ENCODE measurements around the gene ZBTB9.

GRCh38 chr6:33427585-33428223 lies 26.7 kb upstream of the ZBTB9 start:
- TF ChIP-seq, protein P1, sequence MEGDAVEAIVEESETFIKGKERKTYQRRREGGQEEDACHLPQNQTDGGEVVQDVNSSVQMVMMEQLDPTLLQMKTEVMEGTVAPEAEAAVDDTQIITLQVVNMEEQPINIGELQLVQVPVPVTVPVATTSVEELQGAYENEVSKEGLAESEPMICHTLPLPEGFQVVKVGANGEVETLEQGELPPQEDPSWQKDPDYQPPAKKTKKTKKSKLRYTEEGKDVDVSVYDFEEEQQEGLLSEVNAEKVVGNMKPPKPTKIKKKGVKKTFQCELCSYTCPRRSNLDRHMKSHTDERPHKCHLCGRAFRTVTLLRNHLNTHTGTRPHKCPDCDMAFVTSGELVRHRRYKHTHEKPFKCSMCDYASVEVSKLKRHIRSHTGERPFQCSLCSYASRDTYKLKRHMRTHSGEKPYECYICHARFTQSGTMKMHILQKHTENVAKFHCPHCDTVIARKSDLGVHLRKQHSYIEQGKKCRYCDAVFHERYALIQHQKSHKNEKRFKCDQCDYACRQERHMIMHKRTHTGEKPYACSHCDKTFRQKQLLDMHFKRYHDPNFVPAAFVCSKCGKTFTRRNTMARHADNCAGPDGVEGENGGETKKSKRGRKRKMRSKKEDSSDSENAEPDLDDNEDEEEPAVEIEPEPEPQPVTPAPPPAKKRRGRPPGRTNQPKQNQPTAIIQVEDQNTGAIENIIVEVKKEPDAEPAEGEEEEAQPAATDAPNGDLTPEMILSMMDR (IDR thresholded peaks at IDR 0.05; ENCODE audit: borderline replicate concordance, extremely low read depth, low read length, poor library complexity, severe bottlenecking), result no peak
- no peak for TF ChIP-seq EZH2 (IDR thresholded peaks at IDR 0.05; ENCODE audit: borderline replicate concordance, low read depth, low read length, severe bottlenecking)

Data from DND-41 (cell line).